ENCODE results near the gene SLC4A5.

- TF ChIP-seq CTCF (IDR thresholded peaks at IDR 0.05), result no peak
- TF ChIP-seq ZFX (IDR thresholded peaks at IDR 0.05; ENCODE audit: borderline replicate concordance), result no peak
Measured at GRCh38 chr2:74301262-74301661, 42.0 kb downstream of the SLC4A5 start.

Measured in 22Rv1 (cell line).